Measurements from ENCODE around the gene ALS2CL. TPM values are rescaled to one million over a fixed set of nuclear protein-coding genes. Genes with fewer than 3 reads are reported as not detected.

ALS2CL gene
- total RNA-seq, 6 experiments from 2014 or later: 1.7 to 3.9 (median 2.4) TPM

DNA sequence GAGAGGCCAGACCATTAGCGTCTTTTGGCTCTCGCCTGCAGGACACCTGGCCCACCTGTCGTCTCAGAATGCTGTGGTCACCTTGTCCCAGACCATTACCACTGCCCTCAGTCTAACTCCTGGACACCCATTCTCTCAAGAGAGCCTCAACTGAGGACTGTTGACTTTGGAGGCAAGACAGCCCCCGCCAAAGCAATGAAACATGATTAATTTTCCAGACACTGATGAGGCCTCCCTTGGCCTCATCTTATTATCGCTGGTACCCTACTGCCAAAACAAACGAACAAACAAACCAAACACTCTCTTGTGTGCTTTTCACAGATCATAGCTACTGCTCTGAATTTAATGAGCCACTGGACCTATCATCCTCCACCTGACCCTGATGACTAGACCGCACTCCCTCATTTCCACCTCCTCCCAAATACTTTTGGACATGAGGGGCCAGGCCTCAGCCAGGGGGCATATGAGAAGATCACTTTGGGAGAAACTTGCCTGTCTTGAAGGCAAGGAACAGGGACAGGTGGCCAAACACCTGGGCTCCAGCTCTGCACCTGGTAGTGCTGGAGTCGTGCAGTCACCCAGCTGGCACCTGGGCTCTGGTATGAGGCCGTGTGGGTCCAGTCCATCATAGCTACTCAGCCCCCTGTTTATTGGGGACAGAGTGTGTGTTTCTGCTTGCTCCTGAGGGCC, 27.6 kb downstream of the ALS2CL start:
- DNase-seq: no peak
- H3K27me3 Mint-ChIP-seq (ENCODE audit: insufficient read depth): peaks cover 57% of the 10 kb centered on the region
- peaks cover 23% of the 10 kb centered on the region for H3K4me1 Mint-ChIP-seq (ENCODE audit: low read depth)
- TF ChIP-seq CTCF (IDR thresholded peaks at IDR 0.05): no peak
- H3K36me3 Mint-ChIP-seq (ENCODE audit: low read depth): no peaks in the 10 kb centered on the region
- H3K27ac Mint-ChIP-seq: no peak overlapping the region
- H3K4me3 Mint-ChIP-seq: no peak overlapping the region
- H3K9me3 Mint-ChIP-seq: no peaks in the 10 kb centered on the region

DNA sequence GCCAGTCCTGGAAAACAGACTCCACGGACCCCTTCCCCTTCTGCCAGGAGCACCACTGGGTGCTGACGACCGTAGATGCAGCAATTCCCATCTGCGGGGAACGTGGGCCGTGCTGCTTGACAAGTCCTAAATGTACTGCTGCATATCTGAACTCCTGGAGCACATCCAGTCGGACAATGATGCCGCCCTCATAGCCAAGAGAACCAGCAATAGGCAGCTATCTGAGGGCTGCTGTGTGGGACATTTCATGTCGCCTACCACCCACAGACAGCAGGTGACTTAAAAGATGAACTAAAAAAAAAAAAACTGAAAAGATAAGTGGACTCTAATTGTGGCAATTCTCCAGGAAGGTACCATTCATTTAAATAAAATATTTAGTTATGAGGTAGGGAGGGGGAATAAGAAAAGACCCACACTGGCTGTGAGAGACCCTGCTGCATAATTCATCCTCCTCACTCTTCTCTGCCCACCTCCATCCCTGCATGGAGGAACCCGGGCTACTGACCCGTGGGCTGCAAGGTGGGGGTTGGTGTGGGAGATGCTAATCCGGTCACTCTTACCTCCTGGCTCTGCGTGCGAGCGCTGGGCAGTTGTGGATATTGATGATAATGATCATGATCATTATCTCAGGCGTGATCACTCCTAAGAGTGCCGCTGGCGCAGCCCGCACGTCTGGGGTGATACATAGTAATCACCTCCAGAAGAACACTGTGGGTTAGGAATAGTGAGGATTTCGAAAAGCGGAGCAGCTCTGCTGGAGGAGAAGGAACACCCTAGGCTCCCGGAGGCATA, 28.3 kb downstream of the ALS2CL start:
- H3K27me3 Mint-ChIP-seq (ENCODE audit: insufficient read depth): peaks cover 63% of the 10 kb centered on the region
- H3K27ac Mint-ChIP-seq: no peak overlapping the region
- no peak for DNase-seq
- no peaks in the 10 kb centered on the region for H3K9me3 Mint-ChIP-seq
- no peak for TF ChIP-seq CTCF (IDR thresholded peaks at IDR 0.05)
- no peaks in the 10 kb centered on the region for H3K36me3 Mint-ChIP-seq (ENCODE audit: low read depth)
- H3K4me3 Mint-ChIP-seq: no peak overlapping the region
- peaks cover 29% of the 10 kb centered on the region for H3K4me1 Mint-ChIP-seq (ENCODE audit: low read depth)

DNA sequence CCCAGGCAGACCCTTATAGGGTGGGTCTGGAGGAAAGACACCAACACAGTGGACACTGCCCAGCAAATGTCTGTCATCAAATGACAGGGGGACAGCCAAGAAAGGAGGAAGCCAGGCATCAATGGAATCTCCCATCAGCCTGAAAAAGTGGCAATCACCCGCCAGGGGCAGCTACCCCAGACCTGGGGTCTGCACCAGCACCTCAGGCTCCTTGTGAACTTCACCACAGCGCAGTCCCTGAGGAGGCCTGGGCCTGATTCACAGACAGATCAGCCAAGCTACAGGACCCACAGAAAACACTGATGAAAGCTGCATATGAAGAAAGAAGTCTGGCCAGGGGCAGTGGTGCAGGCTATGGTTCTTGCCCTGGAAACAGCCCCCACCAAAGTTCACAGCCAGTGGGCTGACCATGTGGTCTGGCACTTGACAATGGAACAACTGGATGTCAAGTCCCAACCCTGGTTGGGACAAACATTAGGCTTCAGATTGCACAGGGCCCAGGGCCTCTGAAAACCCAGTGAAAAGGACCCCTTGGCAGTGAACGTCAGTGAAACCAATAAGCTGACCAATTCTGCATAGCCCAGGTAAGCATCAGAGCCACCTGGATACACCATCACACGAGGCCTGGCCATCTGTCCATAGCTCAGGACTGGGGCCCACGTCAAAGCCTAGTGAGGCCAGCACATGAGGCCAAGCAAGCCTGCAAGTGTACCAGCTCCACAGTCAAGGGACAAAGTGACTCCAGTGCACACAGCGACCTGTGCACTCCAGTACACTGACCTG, 29.1 kb downstream of the ALS2CL start:
- Mint-ChIP-seq H3K9me3 (no peaks in the 10 kb centered on the region), H3K27ac (no peak overlapping the region), H3K27me3 (ENCODE audit: insufficient read depth) (peaks cover 67% of the 10 kb centered on the region), H3K4me1 (ENCODE audit: low read depth) (peaks cover 36% of the 10 kb centered on the region), H3K4me3 (no peak overlapping the region), H3K36me3 (ENCODE audit: low read depth) (no peaks in the 10 kb centered on the region)
- TF ChIP-seq CTCF (IDR thresholded peaks at IDR 0.05): no peak
- no peak for DNase-seq

GRCh38 chr3:46663591-46664135, 29.8 kb downstream of the ALS2CL start:
- no peak overlapping the region for H3K27ac Mint-ChIP-seq
- no peaks in the 10 kb centered on the region for H3K36me3 Mint-ChIP-seq (ENCODE audit: low read depth)
- H3K27me3 Mint-ChIP-seq (ENCODE audit: insufficient read depth): peaks cover 67% of the 10 kb centered on the region
- H3K4me1 Mint-ChIP-seq (ENCODE audit: low read depth): peaks cover 43% of the 10 kb centered on the region
- no peak for DNase-seq
- H3K9me3 Mint-ChIP-seq: no peaks in the 10 kb centered on the region
- TF ChIP-seq CTCF (IDR thresholded peaks at IDR 0.05): no peak; the same call in 1 of the 2 replicates
- H3K4me3 Mint-ChIP-seq: no peak overlapping the region

DNA sequence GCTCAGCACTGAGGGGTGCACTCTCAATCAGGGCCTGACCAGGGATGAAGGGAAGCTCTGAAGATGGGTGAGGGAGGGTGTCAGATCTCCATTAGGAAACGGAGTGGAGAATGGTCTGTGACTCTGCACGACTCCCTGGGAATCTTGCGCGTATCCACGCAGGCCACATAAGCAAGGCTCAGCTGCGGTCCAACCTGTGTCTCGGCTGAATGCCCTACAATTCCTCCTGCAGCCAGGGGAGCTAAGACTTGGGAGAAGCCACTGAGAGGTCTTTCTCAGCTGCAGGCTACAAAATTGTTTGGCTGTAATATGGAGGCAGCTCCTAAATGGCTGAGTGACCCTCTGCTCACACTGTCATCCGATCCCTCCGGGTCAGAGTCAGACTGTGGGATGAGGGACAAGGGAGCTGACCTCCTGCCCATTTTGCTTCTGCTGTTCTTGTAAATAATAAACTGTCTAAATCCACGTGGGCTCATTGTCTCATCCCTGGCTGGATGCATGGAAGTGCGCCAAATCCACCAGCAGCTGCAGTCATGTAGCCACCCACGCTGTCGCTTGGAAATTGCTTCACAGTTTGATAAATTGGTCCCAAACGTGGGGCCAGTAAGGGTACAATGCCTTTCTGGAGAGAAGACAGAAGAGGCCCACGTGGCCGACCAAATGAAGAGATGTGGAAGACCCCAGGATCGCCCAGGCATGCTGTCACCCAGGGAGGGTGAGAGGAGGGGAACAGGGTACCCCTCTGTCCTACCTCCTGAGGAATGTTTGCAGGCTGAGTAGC, 30.5 kb downstream of the ALS2CL start:
- H3K9me3 Mint-ChIP-seq: no peaks in the 10 kb centered on the region
- no peak overlapping the region for H3K27ac Mint-ChIP-seq
- no peak overlapping the region for H3K4me3 Mint-ChIP-seq
- TF ChIP-seq CTCF (IDR thresholded peaks at IDR 0.05): no peak
- H3K27me3 Mint-ChIP-seq (ENCODE audit: insufficient read depth): peaks cover 62% of the 10 kb centered on the region
- H3K4me1 Mint-ChIP-seq (ENCODE audit: low read depth): peaks cover 44% of the 10 kb centered on the region
- no peak for DNase-seq
- H3K36me3 Mint-ChIP-seq (ENCODE audit: low read depth): no peaks in the 10 kb centered on the region

Measured in HFFc6 (cell line).